Stimulated activated CD8-positive, alpha-beta memory T cell treated with anti-CD3 and anti-CD28 coated beads, Interleukin-2, amount 100 ng/mL, for 48 hours (primary cell): ENCODE measurements around the gene ZMYM5.
"Not testable (repeated sequence)": the region's sequence is repeated elsewhere in the genome, so short reads cannot be mapped to it uniquely, and the experiment has no call there.

Source experiments
- DNase-seq, 2 donors: peaks; one replicate each; pipeline ENCODE4 v3.0.0-alpha.2; 2020; ENCODE audit warnings: low read depth in 2 of 2

ZMYM5 gene

GRCh38 chr13:19863323-19864023 lies at the start of gene ZMYM5:
ZMYM5 (minus strand) TSS chr13:19863649; CDS start chr13:19852180, 11,469 bp downstream.
- DNase-seq, result peak; percentile 95 to 97

GRCh38 chr13:19910336-19911072 lies 47.1 kb upstream of the ZMYM5 start:
- no peak for DNase-seq

- no peak for DNase-seq
These were observed 45.0 kb upstream of the ZMYM5 start for GRCh38 chr13:19908350-19908986.

- DNase-seq, result not testable (repeated sequence)
These were observed 42.2 kb upstream of the ZMYM5 start for GRCh38 chr13:19905487-19906195.

GRCh38 chr13:19890030-19890429 lies 26.6 kb upstream of the ZMYM5 start:
- no peak for DNase-seq

GRCh38 chr13:19888799-19889198 lies 25.4 kb upstream of the ZMYM5 start:
- DNase-seq, result no peak

- DNase-seq, result no peak
These were observed 18.8 kb upstream of the ZMYM5 start for GRCh38 chr13:19882231-19882630.

GRCh38 chr13:19881641-19882040 lies 18.2 kb upstream of the ZMYM5 start:
- no peak for DNase-seq

GRCh38 chr13:19864746-19865309 lies 1.4 kb upstream of the ZMYM5 start:
- peak in 1 of 2 donors; percentile 51 for DNase-seq

- peak; percentile 46 to 50 for DNase-seq
These were observed 736 bp upstream of the ZMYM5 start for GRCh38 chr13:19864024-19864745.

- DNase-seq, result peak; percentile 10 to 17
These were observed 752 bp downstream of the ZMYM5 start for GRCh38 chr13:19862481-19863313.

GRCh38 chr13:19861762-19862161 lies 1.7 kb downstream of the ZMYM5 start:
- DNase-seq, result no peak

GRCh38 chr13:19860884-19861655 lies 2.4 kb downstream of the ZMYM5 start:
- no peak for DNase-seq

GRCh38 chr13:19857637-19858036 lies 5.8 kb downstream of the ZMYM5 start:
- DNase-seq, result not testable (repeated sequence)

- DNase-seq, result no peak
These were observed 10.7 kb downstream of the ZMYM5 start for GRCh38 chr13:19852766-19853165.

- no peak for DNase-seq
These were observed 17.7 kb downstream of the ZMYM5 start for GRCh38 chr13:19845758-19846157.

- DNase-seq, result no peak
These were observed 24.6 kb downstream of the ZMYM5 start for GRCh38 chr13:19838865-19839275.

- DNase-seq, result no peak
These were observed 27.0 kb downstream of the ZMYM5 start for GRCh38 chr13:19836472-19836871.

GRCh38 chr13:19834704-19835103 lies 28.7 kb downstream of the ZMYM5 start:
- DNase-seq, result no peak
